Measurements from ENCODE around the gene RNGTT. TPM values are rescaled to one million over a fixed set of nuclear protein-coding genes. Genes with fewer than 3 reads are reported as not detected.
"Not testable (repeated sequence)": the region's sequence is repeated elsewhere in the genome, so short reads cannot be mapped to it uniquely, and the experiment has no call there.

RNGTT gene
- polyA plus RNA-seq, 1 donor = 10.1 TPM

- no peak for DNase-seq (ENCODE audit: low read depth)
These were observed 238.1 kb downstream of the RNGTT start for GRCh38 chr6:88725111-88725975.

- no peak for DNase-seq (ENCODE audit: low read depth)
These were observed 240.7 kb downstream of the RNGTT start for GRCh38 chr6:88722686-88723085.

- DNase-seq (ENCODE audit: low read depth) = not testable (repeated sequence)
These were observed 247.0 kb downstream of the RNGTT start for GRCh38 chr6:88716399-88716798.

GRCh38 chr6:88712243-88712936 is 251.0 kb downstream of the RNGTT start:
- DNase-seq (ENCODE audit: low read depth) = no peak

- DNase-seq (ENCODE audit: low read depth) = no peak
These were observed 253.6 kb downstream of the RNGTT start for GRCh38 chr6:88709819-88710246.

DNA sequence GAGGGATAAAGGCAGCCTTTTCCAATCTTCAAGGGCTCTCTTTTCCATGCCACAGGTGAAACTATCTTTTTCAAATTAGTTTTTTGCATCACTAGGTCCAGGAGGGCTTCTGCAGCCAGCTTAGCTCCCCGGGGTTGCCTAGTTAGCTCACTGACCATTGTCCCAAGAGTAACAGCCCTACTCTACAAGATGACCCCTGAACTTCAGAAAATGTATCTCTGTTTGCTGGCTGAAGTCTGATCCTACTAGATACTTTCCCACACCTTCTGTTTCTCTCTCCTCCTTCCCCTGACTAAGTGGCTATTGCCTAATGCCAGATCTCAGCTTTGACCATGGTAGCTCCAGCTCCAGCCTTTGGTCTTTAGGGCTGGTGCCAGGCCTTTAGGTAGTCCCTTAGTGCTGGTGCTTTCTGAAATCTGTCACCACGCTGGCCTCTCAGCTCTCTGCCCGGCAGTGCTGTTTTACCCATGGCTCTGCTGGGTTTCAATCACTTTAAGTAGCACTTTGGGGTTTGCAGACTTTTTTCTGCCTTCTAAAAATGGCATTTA is 255.1 kb downstream of the RNGTT start:
- DNase-seq (ENCODE audit: low read depth) = no peak

GRCh38 chr6:88705601-88706000 is 257.8 kb downstream of the RNGTT start:
- no peak for DNase-seq (ENCODE audit: low read depth)

DNA sequence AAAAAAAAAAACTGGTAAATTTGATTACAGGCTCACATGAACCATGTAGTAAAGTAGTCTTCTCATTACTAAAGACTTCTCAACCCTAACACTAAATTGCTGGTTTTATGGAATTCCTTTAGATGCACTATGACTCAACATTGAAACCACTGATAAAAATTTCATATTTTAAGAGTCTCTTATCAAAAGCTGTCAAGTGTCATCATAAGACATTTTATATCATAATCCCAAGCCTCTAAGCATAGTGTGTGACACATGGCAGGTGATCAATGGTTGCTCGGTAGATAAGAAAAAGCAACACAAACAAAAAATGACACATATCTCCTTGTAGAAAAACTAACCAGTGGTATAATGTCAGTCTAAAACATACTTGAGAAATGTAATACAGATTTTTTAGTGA is 258.4 kb downstream of the RNGTT start:
- DNase-seq (ENCODE audit: low read depth) = no peak

DNA sequence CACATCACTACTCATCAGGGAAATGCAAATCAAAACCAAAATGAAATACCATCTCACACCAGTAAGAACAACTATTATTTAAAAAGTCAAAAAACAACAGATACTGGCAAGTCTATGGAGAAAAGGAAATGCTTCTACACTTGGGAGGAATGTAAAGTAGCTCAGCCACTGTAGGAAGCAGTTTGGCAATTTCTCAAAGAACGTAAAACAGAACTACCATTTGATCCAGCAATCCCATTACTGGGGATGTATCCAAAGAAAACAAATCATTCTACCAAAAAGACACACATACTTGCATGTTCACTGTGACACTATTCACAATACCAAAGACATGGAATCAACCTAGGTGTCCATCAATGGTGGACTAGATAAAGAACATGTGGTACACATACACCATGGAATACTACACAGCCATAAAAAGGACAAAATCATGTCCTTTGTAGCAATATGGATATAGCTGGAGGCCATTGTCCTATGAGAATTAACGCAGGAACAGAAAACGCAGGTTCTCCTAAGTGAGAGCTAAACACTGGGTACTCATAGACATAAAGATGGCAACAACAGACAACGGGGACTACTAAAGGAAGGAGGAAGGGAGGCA is 260.4 kb downstream of the RNGTT start:
- DNase-seq (ENCODE audit: low read depth) = no peak

DNA sequence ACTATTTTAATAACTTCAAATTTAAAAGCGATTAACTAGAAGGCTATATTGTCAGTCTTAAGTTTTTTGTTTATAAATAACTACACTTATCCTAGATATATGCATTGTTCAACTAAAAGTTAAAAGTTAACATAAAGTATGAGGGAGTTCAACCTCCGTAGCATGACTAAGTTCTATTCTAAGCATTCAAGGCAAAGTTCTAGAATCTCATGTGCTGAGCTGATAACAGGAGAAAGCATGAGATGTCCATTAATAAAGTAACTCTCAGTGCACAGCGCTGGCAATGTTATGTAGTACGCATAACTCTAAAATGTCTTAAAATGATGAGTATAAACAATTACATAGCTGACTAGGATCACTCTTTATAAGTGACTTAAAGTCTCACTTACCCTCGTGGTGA is 264.8 kb downstream of the RNGTT start:
- no peak for DNase-seq (ENCODE audit: low read depth)

- no peak for DNase-seq (ENCODE audit: low read depth)
These were observed 267.5 kb downstream of the RNGTT start for GRCh38 chr6:88695937-88696336.

DNA sequence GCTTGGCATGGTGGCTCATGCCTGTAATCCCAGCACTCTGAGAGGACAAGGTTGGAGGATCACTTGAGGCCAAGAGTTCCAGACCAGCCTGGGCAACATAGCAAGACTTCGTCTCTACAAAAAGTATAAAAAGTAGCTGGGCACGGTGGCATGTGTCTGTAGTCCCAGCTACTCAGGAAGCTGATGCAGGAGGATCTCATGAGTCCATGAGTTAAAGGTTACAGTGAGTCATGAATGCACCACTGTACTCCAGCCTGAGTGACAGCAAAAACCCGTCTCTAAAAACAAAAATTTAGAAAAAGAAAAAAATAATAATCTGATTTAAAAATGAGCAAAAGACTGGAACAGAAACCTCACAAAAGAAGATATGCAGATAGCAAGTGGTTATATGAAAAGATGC is 279.7 kb downstream of the RNGTT start:
- DNase-seq (ENCODE audit: low read depth) = no peak

DNA sequence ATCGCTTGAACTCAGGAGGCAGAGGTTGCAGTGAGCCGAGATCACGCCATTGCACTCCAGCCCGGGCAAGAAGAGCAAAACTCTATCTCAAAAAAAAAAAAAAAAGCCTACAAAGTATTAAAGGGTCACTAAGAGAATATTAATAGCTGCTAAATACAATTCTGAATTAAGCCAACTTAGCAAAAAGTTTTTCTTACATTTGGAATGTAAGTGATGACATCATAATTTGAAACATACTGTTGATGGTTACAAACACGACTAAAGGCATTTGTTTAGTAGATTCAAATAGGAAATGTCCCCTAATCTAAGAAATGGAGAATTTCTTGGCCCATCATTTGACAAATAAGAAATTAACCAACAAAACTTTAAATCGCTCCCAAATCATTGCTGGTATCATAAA is 282.8 kb downstream of the RNGTT start:
- DNase-seq (ENCODE audit: low read depth) = no peak

DNA sequence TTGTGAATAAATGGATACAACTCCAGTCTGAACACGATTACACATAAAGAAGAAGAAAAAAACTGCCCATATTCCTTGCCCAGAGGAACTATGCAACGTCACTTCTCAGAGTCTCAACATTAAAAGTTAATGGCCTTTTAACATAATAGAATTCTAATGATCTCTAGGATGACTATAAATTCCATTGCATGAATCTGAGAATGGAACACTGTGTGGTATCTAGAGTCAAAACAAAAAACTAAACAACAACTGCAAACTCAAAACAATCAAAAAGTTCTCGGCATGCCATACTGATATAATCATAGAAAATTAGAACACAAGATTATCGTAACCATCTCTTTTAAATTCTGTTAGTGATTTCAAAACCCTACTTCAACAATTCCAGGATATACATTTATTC is 283.6 kb downstream of the RNGTT start:
- no peak for DNase-seq (ENCODE audit: low read depth)

GRCh38 chr6:88677356-88677755 is 286.1 kb downstream of the RNGTT start:
- no peak for DNase-seq (ENCODE audit: low read depth)

DNA sequence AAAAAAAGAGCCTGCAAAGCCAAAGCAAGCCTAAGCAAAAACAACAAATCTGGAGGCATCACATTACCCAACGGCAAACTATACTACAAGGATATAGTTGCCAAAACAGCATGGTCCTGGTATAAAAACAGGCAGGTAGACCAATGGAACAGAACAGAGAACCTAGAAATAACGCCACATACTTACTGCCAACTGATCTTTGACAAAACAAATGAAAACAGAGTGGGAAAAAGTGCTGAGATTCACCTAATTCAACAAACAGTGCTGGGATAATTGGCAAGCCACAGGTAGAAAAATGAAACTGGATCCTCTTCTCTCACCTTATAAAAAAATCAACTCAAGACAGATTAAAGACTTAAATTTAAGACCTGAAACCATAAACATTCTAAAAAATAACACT is 291.8 kb downstream of the RNGTT start:
- DNase-seq (ENCODE audit: low read depth) = no peak

GRCh38 chr6:88670369-88670768 is 293.0 kb downstream of the RNGTT start:
- DNase-seq (ENCODE audit: low read depth) = no peak

GRCh38 chr6:88669475-88669874 is 293.9 kb downstream of the RNGTT start:
- DNase-seq (ENCODE audit: low read depth) = no peak

- no peak for DNase-seq (ENCODE audit: low read depth)
These were observed 296.5 kb downstream of the RNGTT start for GRCh38 chr6:88666901-88667300.

GRCh38 chr6:88665131-88665530 is 298.3 kb downstream of the RNGTT start:
- no peak for DNase-seq (ENCODE audit: low read depth)

DNA sequence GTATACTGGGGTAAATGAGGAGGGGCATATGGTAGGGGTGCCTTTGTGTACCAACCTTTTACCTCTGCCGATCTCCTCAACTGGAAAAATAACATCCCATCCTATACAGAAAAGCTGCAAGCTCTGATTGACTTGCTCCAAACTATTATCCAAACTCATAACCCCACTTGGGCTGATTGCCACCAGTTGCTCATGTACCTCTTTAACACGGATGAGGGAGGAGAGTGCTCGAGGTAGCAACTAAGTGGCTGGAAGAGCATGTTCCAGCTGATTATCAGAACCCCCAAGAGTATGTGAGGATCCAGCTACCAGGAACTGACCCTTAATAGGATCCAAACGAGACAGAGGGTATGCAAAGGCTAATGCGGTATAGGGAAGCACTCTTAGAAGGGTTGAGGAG is 299.6 kb downstream of the RNGTT start:
- no peak for DNase-seq (ENCODE audit: low read depth)

GRCh38 chr6:88662653-88663174 is 300.7 kb downstream of the RNGTT start:
- DNase-seq (ENCODE audit: low read depth) = no peak
